ENCODE data around the gene KARS1. TPM values are rescaled to one million over a fixed set of nuclear protein-coding genes. Genes with fewer than 3 reads are reported as not detected.
"Not testable (repeated sequence)": the region's sequence is repeated elsewhere in the genome, so short reads cannot be mapped to it uniquely, and the experiment has no call there.

Gene KARS1
- total RNA-seq, 4 donors from 2014 or later: 183 to 251 (median 206) TPM

DNA sequence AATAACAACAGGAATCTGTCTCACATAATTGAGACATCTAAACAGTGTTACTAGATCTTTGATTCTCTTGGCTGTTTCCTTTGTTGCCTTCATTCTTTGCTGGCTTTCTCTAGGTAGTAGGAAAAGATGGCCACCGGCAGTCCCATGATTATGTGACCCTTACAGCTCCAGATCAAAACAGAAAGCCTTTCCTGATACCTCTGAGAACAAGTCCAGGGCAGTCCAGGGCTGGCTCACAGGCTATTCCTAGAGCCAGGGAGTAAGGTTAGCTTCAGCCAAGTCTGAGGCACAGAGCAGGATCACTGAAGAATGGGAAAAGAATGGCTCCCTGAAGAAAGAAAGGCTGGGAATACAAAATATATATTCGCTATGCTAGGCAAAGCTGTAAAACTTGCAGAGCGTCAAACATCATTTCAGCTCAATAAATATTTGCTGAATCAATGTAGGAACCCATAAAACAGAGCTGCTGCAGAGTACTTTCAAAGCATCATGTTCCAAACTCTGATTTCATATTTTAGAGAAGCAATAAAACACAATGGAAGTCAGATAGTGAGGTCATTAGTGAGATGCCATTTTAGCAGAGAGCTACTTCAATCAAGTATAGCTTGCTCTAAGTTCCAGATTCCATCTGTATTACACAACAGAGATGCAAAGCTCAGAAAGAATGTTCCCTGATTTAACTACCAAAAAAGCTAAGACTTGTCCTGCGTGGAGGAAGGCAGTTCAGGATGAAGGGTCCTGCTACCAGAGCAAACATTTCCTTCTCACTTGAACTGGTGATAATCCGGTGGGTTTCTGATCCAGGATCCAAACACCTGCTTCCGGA lies 47.8 kb downstream of the KARS1 start:
- intact Hi-C loops (cut with DNase I; ENCODE audit: low total_unique reads): no loop called here
- H3K36me3 ChIP-seq: peaks cover 0 to 50% of the 10 kb centered on the region in 2 donors
- ATAC-seq: no peak

DNA sequence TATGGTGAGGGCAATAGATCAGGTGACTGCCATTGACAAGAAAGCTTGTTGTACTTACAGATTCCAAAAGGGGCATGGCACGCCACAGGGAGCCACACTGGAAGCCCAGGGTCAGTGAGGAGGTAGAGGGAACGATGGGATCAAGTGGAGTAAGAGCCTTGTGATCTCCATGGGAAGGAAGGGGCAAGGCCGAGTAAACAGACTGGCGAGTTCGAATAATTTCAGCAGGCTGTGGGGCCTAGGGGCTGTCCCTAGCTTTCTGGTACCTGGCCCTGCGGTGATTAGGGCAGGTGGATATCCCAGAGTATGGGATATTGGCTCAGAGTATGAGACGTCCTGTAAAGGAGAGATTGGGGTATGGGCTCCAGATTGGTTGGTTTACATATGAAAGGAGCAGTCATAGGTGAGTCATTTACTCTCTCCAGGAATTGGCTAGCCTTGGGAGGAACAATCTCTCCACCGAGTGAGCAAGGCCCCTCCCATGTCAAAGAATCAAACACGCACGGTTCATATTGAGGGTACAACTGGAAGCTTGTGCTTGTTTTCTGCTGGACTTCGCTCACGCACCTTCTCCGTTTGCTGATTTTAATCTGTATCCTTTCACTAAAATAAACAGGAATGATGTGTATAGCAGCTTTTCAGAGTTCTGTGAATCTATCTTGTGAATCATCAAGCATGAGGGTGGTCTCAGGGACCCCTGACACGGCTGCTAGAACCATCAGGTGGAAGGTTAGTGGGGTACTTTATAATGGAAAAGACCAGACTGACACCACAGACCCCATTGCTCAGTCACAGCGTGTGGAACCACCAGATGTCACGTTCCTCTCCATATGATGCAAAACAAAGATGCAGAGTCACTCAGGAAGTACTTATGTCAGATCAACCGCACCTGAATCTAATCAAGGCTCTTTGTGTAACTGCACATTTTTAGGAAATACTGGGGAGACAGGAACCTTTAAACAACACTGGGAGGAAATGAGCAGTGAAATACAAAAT lies 53.3 kb downstream of the KARS1 start:
- DNase-seq (no peak), ATAC-seq (peak; percentile 45 to 53)
- Histone ChIP-seq H3K36me3 (peaks cover 0 to 14% of the 10 kb centered on the region in 2 donors), H3K27me3 (no peaks in the 10 kb centered on the region), H3K9me3 (no peaks in the 10 kb centered on the region), H3K27ac (peak overlapping the region; percentile 43 to 63 (median 60)), H3K4me1 (peaks cover 12 to 30% of the 10 kb centered on the region in 2 donors), H3K4me3 (no peak overlapping the region)
- in situ Hi-C loops (cut with MboI; ENCODE audit: low sequenced_read_pairs in 4 of 4) (no loop called here), intact Hi-C loops (cut with DNase I; ENCODE audit: low total_unique reads) (no loop called here)
- TF ChIP-seq POLR2A (IDR thresholded peaks at IDR 0.05): no peak
- TF ChIP-seq, protein P1, sequence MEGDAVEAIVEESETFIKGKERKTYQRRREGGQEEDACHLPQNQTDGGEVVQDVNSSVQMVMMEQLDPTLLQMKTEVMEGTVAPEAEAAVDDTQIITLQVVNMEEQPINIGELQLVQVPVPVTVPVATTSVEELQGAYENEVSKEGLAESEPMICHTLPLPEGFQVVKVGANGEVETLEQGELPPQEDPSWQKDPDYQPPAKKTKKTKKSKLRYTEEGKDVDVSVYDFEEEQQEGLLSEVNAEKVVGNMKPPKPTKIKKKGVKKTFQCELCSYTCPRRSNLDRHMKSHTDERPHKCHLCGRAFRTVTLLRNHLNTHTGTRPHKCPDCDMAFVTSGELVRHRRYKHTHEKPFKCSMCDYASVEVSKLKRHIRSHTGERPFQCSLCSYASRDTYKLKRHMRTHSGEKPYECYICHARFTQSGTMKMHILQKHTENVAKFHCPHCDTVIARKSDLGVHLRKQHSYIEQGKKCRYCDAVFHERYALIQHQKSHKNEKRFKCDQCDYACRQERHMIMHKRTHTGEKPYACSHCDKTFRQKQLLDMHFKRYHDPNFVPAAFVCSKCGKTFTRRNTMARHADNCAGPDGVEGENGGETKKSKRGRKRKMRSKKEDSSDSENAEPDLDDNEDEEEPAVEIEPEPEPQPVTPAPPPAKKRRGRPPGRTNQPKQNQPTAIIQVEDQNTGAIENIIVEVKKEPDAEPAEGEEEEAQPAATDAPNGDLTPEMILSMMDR (IDR thresholded peaks at IDR 0.05 in 4 of 5, conservative IDR thresholded peaks at IDR 0.05 in 1 of 5): no peak

More for the DNA sequence above, 47.8 kb downstream of the KARS1 start:
- DNase-seq: no peak
- H3K9me3 ChIP-seq: no peaks in the 10 kb centered on the region
- TF ChIP-seq, protein P1 (IDR thresholded peaks at IDR 0.05 in 4 of 5, conservative IDR thresholded peaks at IDR 0.05 in 1 of 5): no peak
- TF ChIP-seq POLR2A (IDR thresholded peaks at IDR 0.05): no peak
- in situ Hi-C loops (cut with MboI; ENCODE audit: low sequenced_read_pairs in 4 of 4): loop anchor here in 1 of 4 donors (25.0 kb wide), 1 partner anchor 1588 kb away; the partner anchor contains the start of genes MON1B and SYCE1L
- no peaks in the 10 kb centered on the region for H3K4me1 ChIP-seq
- H3K27me3 ChIP-seq: no peaks in the 10 kb centered on the region
- H3K4me3 ChIP-seq: no peak overlapping the region
- no peak overlapping the region for H3K27ac ChIP-seq

DNA sequence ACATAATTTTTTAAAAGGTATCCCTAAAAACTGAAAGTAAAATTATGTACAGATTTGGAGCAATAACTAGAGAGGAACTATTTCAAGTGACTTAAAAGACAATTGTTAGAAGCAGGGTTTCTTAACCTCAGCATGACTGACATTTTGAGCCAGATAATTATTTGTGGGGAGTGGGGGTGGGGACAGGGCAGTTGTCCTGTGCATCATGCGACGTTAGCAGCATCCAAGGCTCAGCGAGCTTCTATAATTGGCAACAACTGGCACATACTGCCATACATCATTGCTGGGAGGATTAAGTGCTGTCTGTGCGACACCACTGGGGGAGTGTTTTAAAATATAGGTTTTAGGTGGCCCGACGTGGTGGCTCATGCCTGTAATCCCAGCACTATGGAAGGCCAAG lies 54.2 kb downstream of the KARS1 start:
- no peaks in the 10 kb centered on the region for H3K27me3 ChIP-seq
- in situ Hi-C loops (cut with MboI; ENCODE audit: low sequenced_read_pairs in 4 of 4): no loop called here
- peak overlapping the region; percentile 43 to 63 (median 60) for H3K27ac ChIP-seq
- H3K36me3 ChIP-seq: peaks cover 0 to 14% of the 10 kb centered on the region in 2 donors
- H3K9me3 ChIP-seq: no peaks in the 10 kb centered on the region
- H3K4me1 ChIP-seq: peaks cover 12 to 31% of the 10 kb centered on the region in 2 donors
- ATAC-seq: peak; percentile 57 to 65
- TF ChIP-seq, protein P1 (IDR thresholded peaks at IDR 0.05 in 4 of 5, conservative IDR thresholded peaks at IDR 0.05 in 1 of 5): no peak
- no peak for TF ChIP-seq POLR2A (IDR thresholded peaks at IDR 0.05)
- intact Hi-C loops (cut with DNase I; ENCODE audit: low total_unique reads): no loop called here
- H3K4me3 ChIP-seq: no peak overlapping the region
- DNase-seq: no peak

DNA sequence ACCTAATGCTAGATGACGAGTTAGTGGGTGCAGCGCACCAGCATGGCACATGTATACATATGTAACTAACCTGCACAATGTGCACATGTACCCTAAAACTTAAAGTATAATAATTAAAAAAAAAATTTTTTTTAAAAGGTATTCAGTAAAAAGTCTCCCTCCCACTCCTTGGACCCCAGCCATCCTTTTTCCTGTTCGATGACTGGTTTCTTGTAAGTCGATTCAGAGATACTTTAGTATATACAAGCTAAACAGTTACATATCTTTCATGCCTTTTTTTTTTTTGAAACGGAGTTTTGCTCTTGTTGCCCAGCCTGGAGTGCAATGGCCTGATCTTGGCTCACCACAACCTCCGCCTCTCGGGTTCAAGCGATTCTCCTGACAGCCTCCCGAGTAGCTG lies 55.5 kb downstream of the KARS1 start:
- DNase-seq; ATAC-seq; in situ Hi-C loops (cut with MboI; ENCODE audit: low sequenced_read_pairs in 4 of 4); intact Hi-C loops (cut with DNase I; ENCODE audit: low total_unique reads); H3K36me3 ChIP-seq; H3K9me3 ChIP-seq; H3K27me3 ChIP-seq; H3K4me3 ChIP-seq: not testable (repeated sequence)
- H3K27ac ChIP-seq: peak overlapping the region in 1 of 4 donors; percentile 0
- H3K4me1 ChIP-seq: peaks cover 12 to 31% of the 10 kb centered on the region in 2 donors
